Measurements from ENCODE around the gene MYLK.

DNA sequence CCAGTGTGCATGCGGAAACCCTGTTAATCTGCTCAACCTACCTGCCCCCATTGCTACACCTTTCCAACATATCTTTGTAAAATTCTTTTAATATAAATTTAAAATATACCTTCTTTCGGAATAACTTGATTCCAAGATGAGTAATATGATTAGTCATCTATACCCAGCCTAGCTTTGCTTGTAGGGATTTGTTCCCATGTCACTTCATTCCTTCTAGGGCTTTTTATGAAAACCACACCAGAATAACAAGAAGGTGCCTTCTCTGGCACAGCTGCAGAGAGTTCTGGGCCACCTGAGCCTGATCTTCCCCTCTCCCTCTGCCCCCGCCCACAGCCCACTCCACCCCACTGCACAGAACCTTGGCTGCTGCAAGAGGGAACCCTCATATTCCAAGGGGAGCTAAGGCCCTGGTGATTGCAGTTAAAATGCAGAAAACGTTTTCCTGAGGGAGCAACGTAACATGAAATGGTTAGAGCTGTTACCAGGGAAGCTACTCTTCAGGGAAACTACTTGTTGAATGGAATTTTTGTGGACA is 260.7 kb downstream of the MYLK start:
- TF ChIP-seq CTCF (IDR thresholded peaks at IDR 0.05; ENCODE audit: low read length) (no peak), EZH2 (IDR thresholded peaks at IDR 0.05; ENCODE audit: borderline replicate concordance, low read length) (no peak)

All from OCI-LY1 (cell line).